Body of pancreas (tissue), 4 donors: ENCODE data around the gene CSAD. TPM values are rescaled to one million over a fixed set of nuclear protein-coding genes. Genes with fewer than 3 reads are reported as not detected.

ENCODE experiments used
- ATAC-seq: fragments of 150-250 bp; one replicate; pipeline ENCODE4 v1.9.1; 2016
- DNase-seq, 4 donors: peaks; one replicate each; pipeline ENCODE4 v3.0.0-alpha.2; 2019
- H3K27ac ChIP-seq, 4 donors: fragments of 200-600 bp; sonication (generic); 1 replicate in 3 of 4; 2 replicates in 1 of 4; pipeline versions ENCODE4 v1.5.1 to v1.6.1; 2016 to 2019; ENCODE audit warnings: mild to moderate bottlenecking in 1 of 4, mixed read lengths in 1 of 4, moderate library complexity in 1 of 4
- H3K27me3 ChIP-seq, 2 donors: fragments of 200-600 bp; sonication (generic); one replicate each; pipeline ENCODE4 v1.6.0; 2016; ENCODE audit warnings: mild to moderate bottlenecking in 1 of 2
- H3K36me3 ChIP-seq, 2 donors: fragments of 200-600 bp; sonication (generic); replicated peaks in 1 of 2; 2 replicates each; pipeline ENCODE4 v1.5.1; 2016; ENCODE audit warnings: low read depth in 2 of 2; ENCODE audit not compliant: insufficient read depth in 1 of 2
- H3K4me1 ChIP-seq: fragments of 200-600 bp; sonication (generic); one replicate; pipeline ENCODE4 v1.6.0; 2016
- H3K4me3 ChIP-seq, 2 donors: fragments of 200-600 bp; sonication (generic); 1 replicate in 1 of 2; 2 replicates in 1 of 2; pipeline ENCODE4 v1.5.1; 2016 to 2019
- H3K9me3 ChIP-seq, 3 donors: fragments of 200-600 bp; sonication (generic); 1 replicate in 2 of 3; 2 replicates in 1 of 3; pipeline ENCODE4 v1.5.1; 2016
- POLR2A ChIP-seq, 3 donors: fragments of 450-650 bp; IDR thresholded peaks; one replicate each; pipeline ENCODE4 v1.6.1; 2016; ENCODE audit warnings: antibody characterized with exemption in 3 of 3, mild to moderate bottlenecking in 2 of 3
- WGBS, 2 donors: methylation state at CpG; one replicate each; pipeline ENCODE4 v1.1.5; 2017; 5-methylcytosine and 5-hydroxymethylcytosine counted together
- intact Hi-C: fragments of 100-400 bp; cut with DNase I; formaldehyde crosslinking; loops from one replicate; pipeline ENCODE4 v1.15.1; 2023
- total RNA-seq, 2 donors: library from RNA; depleted of rRNA; stranded (reverse); fragments of >200 nt; gene quantifications; one replicate each; pipeline ENCODE4 v1.1.0, GENCODE V29; 2016
- TF ChIP-seq, protein P1 (sequence below), 7 experiments: fragments of 450-650 bp in 4 of 7; fragments of 200-600 bp in 3 of 7; sonication (generic) in 3 of 7; IDR thresholded peaks; one replicate each; pipeline ENCODE4 v1.5.1; 2016 to 2019; ENCODE audit warnings: antibody characterized with exemption in 7 of 7

The CSAD gene
- total RNA-seq, 2 donors from 2014 or later: 31.4 to 64.3 TPM

DNA sequence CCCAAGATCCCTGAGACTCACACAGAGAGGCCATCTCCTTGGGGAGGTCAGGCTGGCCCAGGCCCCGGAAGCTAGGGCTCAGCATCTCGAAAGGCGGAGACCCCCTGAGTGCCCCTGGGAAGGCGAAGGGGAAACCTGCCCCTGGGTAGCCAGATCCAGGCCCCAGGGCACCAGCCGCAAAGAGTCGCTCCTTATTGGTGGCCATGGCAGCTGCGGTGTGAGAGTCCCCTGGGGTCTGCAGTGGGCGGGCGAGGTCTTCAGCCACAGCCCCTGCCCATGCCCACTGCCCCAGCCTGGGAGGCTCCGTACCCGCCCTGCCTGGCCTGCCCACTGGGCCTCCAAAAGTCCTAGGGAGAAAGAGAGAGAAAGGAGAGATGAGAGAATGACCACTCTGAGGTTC, 46.6 kb upstream of the CSAD start:
- no peak overlapping the region for H3K4me3 ChIP-seq
- intact Hi-C loops: no loop called here
- ATAC-seq (no peak), DNase-seq (no peak)
- no peaks in the 10 kb centered on the region for H3K27me3 ChIP-seq
- no peaks in the 10 kb centered on the region for H3K36me3 ChIP-seq
- no peak overlapping the region for H3K27ac ChIP-seq
- H3K4me1 ChIP-seq: peaks cover 36% of the 10 kb centered on the region
- no peaks in the 10 kb centered on the region for H3K9me3 ChIP-seq
- TF ChIP-seq POLR2A (IDR thresholded peaks at IDR 0.05): no peak
- TF ChIP-seq, protein P1, sequence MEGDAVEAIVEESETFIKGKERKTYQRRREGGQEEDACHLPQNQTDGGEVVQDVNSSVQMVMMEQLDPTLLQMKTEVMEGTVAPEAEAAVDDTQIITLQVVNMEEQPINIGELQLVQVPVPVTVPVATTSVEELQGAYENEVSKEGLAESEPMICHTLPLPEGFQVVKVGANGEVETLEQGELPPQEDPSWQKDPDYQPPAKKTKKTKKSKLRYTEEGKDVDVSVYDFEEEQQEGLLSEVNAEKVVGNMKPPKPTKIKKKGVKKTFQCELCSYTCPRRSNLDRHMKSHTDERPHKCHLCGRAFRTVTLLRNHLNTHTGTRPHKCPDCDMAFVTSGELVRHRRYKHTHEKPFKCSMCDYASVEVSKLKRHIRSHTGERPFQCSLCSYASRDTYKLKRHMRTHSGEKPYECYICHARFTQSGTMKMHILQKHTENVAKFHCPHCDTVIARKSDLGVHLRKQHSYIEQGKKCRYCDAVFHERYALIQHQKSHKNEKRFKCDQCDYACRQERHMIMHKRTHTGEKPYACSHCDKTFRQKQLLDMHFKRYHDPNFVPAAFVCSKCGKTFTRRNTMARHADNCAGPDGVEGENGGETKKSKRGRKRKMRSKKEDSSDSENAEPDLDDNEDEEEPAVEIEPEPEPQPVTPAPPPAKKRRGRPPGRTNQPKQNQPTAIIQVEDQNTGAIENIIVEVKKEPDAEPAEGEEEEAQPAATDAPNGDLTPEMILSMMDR (IDR thresholded peaks at IDR 0.05): no peak
- 78 to 91% methylated on average over 11 of the region's 11 CpGs for WGBS, 2 donors

GRCh38 chr12:53226815-53227214, 46.1 kb upstream of the CSAD start:
- H3K27me3 ChIP-seq: no peaks in the 10 kb centered on the region
- no peaks in the 10 kb centered on the region for H3K9me3 ChIP-seq
- no peak overlapping the region for H3K27ac ChIP-seq
- no peak for ATAC-seq
- no peak for DNase-seq
- no peaks in the 10 kb centered on the region for H3K36me3 ChIP-seq
- intact Hi-C loops: no loop called here
- no peak overlapping the region for H3K4me3 ChIP-seq
- 81 to 98% methylated on average over 2 to 4 of the region's 4 CpGs for WGBS, 2 donors
- TF ChIP-seq, protein P1 (IDR thresholded peaks at IDR 0.05): no peak
- no peak for TF ChIP-seq POLR2A (IDR thresholded peaks at IDR 0.05)
- H3K4me1 ChIP-seq: peaks cover 40% of the 10 kb centered on the region

- Histone ChIP-seq H3K4me1 (peaks cover 31% of the 10 kb centered on the region), H3K27ac (no peak overlapping the region), H3K9me3 (no peaks in the 10 kb centered on the region), H3K4me3 (no peak overlapping the region), H3K27me3 (no peaks in the 10 kb centered on the region), H3K36me3 (no peaks in the 10 kb centered on the region)
- no peak for DNase-seq
- TF ChIP-seq, protein P1 (IDR thresholded peaks at IDR 0.05): no peak
- no peak for TF ChIP-seq POLR2A (IDR thresholded peaks at IDR 0.05)
- WGBS, 2 donors: 89 to 90% methylated on average over 10 of the region's 10 CpGs
- no peak for ATAC-seq
- intact Hi-C loops: no loop called here
Measured at GRCh38 chr12:53225635-53226424, 45.1 kb upstream of the CSAD start.

GRCh38 chr12:53224897-53225634, 44.3 kb upstream of the CSAD start:
- no peak for TF ChIP-seq POLR2A (IDR thresholded peaks at IDR 0.05)
- TF ChIP-seq, protein P1 (IDR thresholded peaks at IDR 0.05): no peak
- DNase-seq (no peak), ATAC-seq (no peak)
- intact Hi-C loops: no loop called here
- Histone ChIP-seq H3K4me3 (no peak overlapping the region), H3K27ac (peak overlapping the region in 1 of 4 donors; percentile 100), H3K9me3 (no peaks in the 10 kb centered on the region), H3K4me1 (peaks cover 26% of the 10 kb centered on the region), H3K36me3 (no peaks in the 10 kb centered on the region), H3K27me3 (no peaks in the 10 kb centered on the region)
- WGBS, 2 donors: 76% methylated on average over 10 of the region's 10 CpGs
